ENCODE data around the gene FAM227B. TPM values are rescaled to one million over a fixed set of nuclear protein-coding genes. Genes with fewer than 3 reads are reported as not detected.

FAM227B gene
- total RNA-seq, 1 donor from 2014 or later: 4.5 TPM

DNA sequence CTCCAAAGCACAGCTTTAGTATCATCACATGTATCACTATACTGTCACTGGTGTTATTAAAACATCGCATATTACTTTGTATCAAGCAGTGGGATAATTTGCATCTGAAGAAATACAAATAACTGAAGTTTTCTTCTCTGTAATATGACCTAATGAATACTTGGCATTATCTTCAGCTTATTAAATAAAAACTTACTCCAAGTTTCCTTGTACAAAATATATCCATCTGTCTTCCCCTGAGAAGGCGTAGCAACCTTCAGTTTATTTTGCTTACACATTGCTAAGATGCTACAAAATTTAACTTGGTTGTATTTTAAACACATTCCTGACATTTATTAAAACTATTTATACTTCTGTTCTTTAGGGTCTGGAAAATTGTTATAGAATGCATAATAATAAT lies 183.9 kb downstream of the FAM227B start:
- POLR2A ChIA-PET: no interaction called here
- DNase-seq: no peak
- Mint-ChIP-seq H3K9me3 (no peaks in the 10 kb centered on the region), H3K36me3 (ENCODE audit: low read depth) (no peaks in the 10 kb centered on the region), H3K4me3 (no peak overlapping the region), H3K27me3 (no peaks in the 10 kb centered on the region), H3K27ac (no peak overlapping the region), H3K4me1 (peaks cover 15% of the 10 kb centered on the region)
- TF ChIP-seq, protein P1, sequence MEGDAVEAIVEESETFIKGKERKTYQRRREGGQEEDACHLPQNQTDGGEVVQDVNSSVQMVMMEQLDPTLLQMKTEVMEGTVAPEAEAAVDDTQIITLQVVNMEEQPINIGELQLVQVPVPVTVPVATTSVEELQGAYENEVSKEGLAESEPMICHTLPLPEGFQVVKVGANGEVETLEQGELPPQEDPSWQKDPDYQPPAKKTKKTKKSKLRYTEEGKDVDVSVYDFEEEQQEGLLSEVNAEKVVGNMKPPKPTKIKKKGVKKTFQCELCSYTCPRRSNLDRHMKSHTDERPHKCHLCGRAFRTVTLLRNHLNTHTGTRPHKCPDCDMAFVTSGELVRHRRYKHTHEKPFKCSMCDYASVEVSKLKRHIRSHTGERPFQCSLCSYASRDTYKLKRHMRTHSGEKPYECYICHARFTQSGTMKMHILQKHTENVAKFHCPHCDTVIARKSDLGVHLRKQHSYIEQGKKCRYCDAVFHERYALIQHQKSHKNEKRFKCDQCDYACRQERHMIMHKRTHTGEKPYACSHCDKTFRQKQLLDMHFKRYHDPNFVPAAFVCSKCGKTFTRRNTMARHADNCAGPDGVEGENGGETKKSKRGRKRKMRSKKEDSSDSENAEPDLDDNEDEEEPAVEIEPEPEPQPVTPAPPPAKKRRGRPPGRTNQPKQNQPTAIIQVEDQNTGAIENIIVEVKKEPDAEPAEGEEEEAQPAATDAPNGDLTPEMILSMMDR (IDR thresholded peaks at IDR 0.05): no peak
- no peak for ATAC-seq (ENCODE audit: low read depth)
- CTCF ChIA-PET: no interaction called here
- intact Hi-C loops (cut with micrococcal nuclease): no loop called here

GRCh38 chr15:49435174-49435573 lies 185.4 kb downstream of the FAM227B start:
- no peak for DNase-seq
- CTCF ChIA-PET: no interaction called here
- H3K4me1 Mint-ChIP-seq: peaks cover 15% of the 10 kb centered on the region
- POLR2A ChIA-PET: no interaction called here
- no peaks in the 10 kb centered on the region for H3K9me3 Mint-ChIP-seq
- intact Hi-C loops (cut with micrococcal nuclease): no loop called here
- no peak overlapping the region for H3K27ac Mint-ChIP-seq
- ATAC-seq (ENCODE audit: low read depth): no peak
- H3K36me3 Mint-ChIP-seq (ENCODE audit: low read depth): no peaks in the 10 kb centered on the region
- H3K4me3 Mint-ChIP-seq: no peak overlapping the region
- no peaks in the 10 kb centered on the region for H3K27me3 Mint-ChIP-seq
- TF ChIP-seq, protein P1 (IDR thresholded peaks at IDR 0.05): no peak

GRCh38 chr15:49430046-49430445 lies 190.6 kb downstream of the FAM227B start:
- TF ChIP-seq, protein P1 (IDR thresholded peaks at IDR 0.05): no peak
- DNase-seq (no peak), ATAC-seq (ENCODE audit: low read depth) (no peak)
- H3K27me3 Mint-ChIP-seq: no peaks in the 10 kb centered on the region
- ChIA-PET CTCF (no interaction called here), POLR2A (no interaction called here)
- intact Hi-C loops (cut with micrococcal nuclease): no loop called here
- H3K27ac Mint-ChIP-seq: no peak overlapping the region
- H3K36me3 Mint-ChIP-seq (ENCODE audit: low read depth): no peaks in the 10 kb centered on the region
- no peaks in the 10 kb centered on the region for H3K9me3 Mint-ChIP-seq
- no peaks in the 10 kb centered on the region for H3K4me1 Mint-ChIP-seq
- no peak overlapping the region for H3K4me3 Mint-ChIP-seq

DNA sequence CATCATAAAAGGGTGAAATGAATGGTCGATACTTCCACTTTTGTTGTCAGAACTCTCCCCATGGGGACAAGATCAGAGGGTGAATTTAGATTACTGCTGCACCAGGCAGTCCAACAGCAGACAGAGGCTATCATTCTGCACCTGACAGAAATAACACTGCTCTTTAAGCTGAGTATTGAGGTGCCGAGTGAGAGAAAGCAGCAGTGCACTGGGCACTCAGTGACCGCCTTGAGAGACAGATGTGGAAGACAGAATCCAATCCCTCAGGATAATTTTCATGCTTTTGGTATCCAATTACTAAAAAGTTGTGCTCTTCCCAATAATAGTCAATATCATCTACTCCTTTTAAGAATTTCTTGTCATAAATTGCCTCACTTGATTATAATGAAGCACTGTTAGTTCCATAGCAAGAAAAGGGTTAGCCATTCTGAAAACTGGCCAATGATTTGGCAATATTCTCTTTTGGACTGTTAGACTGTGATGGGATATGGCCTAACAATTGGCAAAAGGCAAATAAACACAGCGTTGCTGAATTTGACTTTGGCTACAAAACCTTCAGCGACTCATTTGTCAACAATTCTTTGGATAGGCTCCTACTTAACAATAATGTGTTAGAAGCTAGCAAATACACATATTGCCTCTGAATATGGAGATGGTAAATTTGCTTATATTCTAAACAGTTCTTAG lies 192.1 kb downstream of the FAM227B start:
- H3K27me3 Mint-ChIP-seq: no peaks in the 10 kb centered on the region
- no peaks in the 10 kb centered on the region for H3K9me3 Mint-ChIP-seq
- DNase-seq: no peak
- no peak for ATAC-seq (ENCODE audit: low read depth)
- H3K4me1 Mint-ChIP-seq: no peaks in the 10 kb centered on the region
- no peaks in the 10 kb centered on the region for H3K36me3 Mint-ChIP-seq (ENCODE audit: low read depth)
- ChIA-PET POLR2A (no interaction called here), CTCF (no interaction called here)
- intact Hi-C loops (cut with micrococcal nuclease): no loop called here
- H3K27ac Mint-ChIP-seq: no peak overlapping the region
- TF ChIP-seq, protein P1 (IDR thresholded peaks at IDR 0.05): no peak
- H3K4me3 Mint-ChIP-seq: no peak overlapping the region

- H3K27me3 Mint-ChIP-seq: no peaks in the 10 kb centered on the region
- no peak overlapping the region for H3K27ac Mint-ChIP-seq
- CTCF ChIA-PET: no interaction called here
- DNase-seq (no peak), ATAC-seq (ENCODE audit: low read depth) (no peak)
- intact Hi-C loops (cut with micrococcal nuclease): no loop called here
- H3K4me3 Mint-ChIP-seq: no peak overlapping the region
- POLR2A ChIA-PET: no interaction called here
- TF ChIP-seq, protein P1 (IDR thresholded peaks at IDR 0.05): no peak
- no peaks in the 10 kb centered on the region for H3K9me3 Mint-ChIP-seq
- H3K36me3 Mint-ChIP-seq (ENCODE audit: low read depth): no peaks in the 10 kb centered on the region
- no peaks in the 10 kb centered on the region for H3K4me1 Mint-ChIP-seq
Observed at GRCh38 chr15:49427372-49427771, 193.2 kb downstream of the FAM227B start.

Data from activated B cell treated with CpG ODN at 0.5 μM for 24 hours (primary cell).